ENCODE measurements around the gene KCNQ1.

Gene KCNQ1

GRCh38 chr11:2647167-2647566 is 202.4 kb downstream of the KCNQ1 start:
- H3K4me3 ChIP-seq (ENCODE audit: low read depth, low read length), result no peak overlapping the region
- no peak for DNase-seq (ENCODE audit: low read depth)

GRCh38 chr11:2647953-2648352 is 203.1 kb downstream of the KCNQ1 start:
- H3K4me3 ChIP-seq (ENCODE audit: low read depth, low read length), result no peak overlapping the region
- no peak for DNase-seq (ENCODE audit: low read depth)

- DNase-seq (ENCODE audit: low read depth), result no peak
- no peak overlapping the region for H3K4me3 ChIP-seq (ENCODE audit: low read depth, low read length)
Measured at GRCh38 chr11:2649400-2649799, 204.6 kb downstream of the KCNQ1 start.

GRCh38 chr11:2649848-2650247 is 205.0 kb downstream of the KCNQ1 start:
- DNase-seq (ENCODE audit: low read depth), result no peak
- H3K4me3 ChIP-seq (ENCODE audit: low read depth, low read length), result no peak overlapping the region

- no peak overlapping the region for H3K4me3 ChIP-seq (ENCODE audit: low read depth, low read length)
- DNase-seq (ENCODE audit: low read depth), result no peak
Measured at GRCh38 chr11:2650343-2650867, 205.6 kb downstream of the KCNQ1 start.

GRCh38 chr11:2651054-2651617 is 206.3 kb downstream of the KCNQ1 start:
- no peak for DNase-seq (ENCODE audit: low read depth)
- H3K4me3 ChIP-seq (ENCODE audit: low read depth, low read length), result no peak overlapping the region

GRCh38 chr11:2651826-2652271 is 207.0 kb downstream of the KCNQ1 start:
- H3K4me3 ChIP-seq (ENCODE audit: low read depth, low read length), result no peak overlapping the region
- no peak for DNase-seq (ENCODE audit: low read depth)

- no peak for DNase-seq (ENCODE audit: low read depth)
- H3K4me3 ChIP-seq (ENCODE audit: low read depth, low read length), result no peak overlapping the region
Measured at GRCh38 chr11:2652333-2653197, 207.8 kb downstream of the KCNQ1 start.

GRCh38 chr11:2653198-2653551 is 208.4 kb downstream of the KCNQ1 start:
- H3K4me3 ChIP-seq (ENCODE audit: low read depth, low read length), result no peak overlapping the region
- no peak for DNase-seq (ENCODE audit: low read depth)

- no peak overlapping the region for H3K4me3 ChIP-seq (ENCODE audit: low read depth, low read length)
- DNase-seq (ENCODE audit: low read depth), result peak; percentile 43
Measured at GRCh38 chr11:2653930-2654739, 209.3 kb downstream of the KCNQ1 start.

GRCh38 chr11:2655016-2655719 is 210.4 kb downstream of the KCNQ1 start:
- no peak for DNase-seq (ENCODE audit: low read depth)
- no peak overlapping the region for H3K4me3 ChIP-seq (ENCODE audit: low read depth, low read length)

GRCh38 chr11:2655834-2656622 is 211.2 kb downstream of the KCNQ1 start:
- DNase-seq (ENCODE audit: low read depth), result peak; percentile 9
- no peak overlapping the region for H3K4me3 ChIP-seq (ENCODE audit: low read depth, low read length)

GRCh38 chr11:2656859-2657258 is 212.1 kb downstream of the KCNQ1 start:
- no peak overlapping the region for H3K4me3 ChIP-seq (ENCODE audit: low read depth, low read length)
- DNase-seq (ENCODE audit: low read depth), result no peak

GRCh38 chr11:2657697-2658284 is 213.0 kb downstream of the KCNQ1 start:
- no peak for DNase-seq (ENCODE audit: low read depth)
- H3K4me3 ChIP-seq (ENCODE audit: low read depth, low read length), result no peak overlapping the region

- H3K4me3 ChIP-seq (ENCODE audit: low read depth, low read length), result no peak overlapping the region
- no peak for DNase-seq (ENCODE audit: low read depth)
Measured at GRCh38 chr11:2660357-2660939, 215.6 kb downstream of the KCNQ1 start.

- H3K4me3 ChIP-seq (ENCODE audit: low read depth, low read length), result no peak overlapping the region
- no peak for DNase-seq (ENCODE audit: low read depth)
Measured at GRCh38 chr11:2661173-2662023, 216.6 kb downstream of the KCNQ1 start.

GRCh38 chr11:2662024-2662312 is 217.2 kb downstream of the KCNQ1 start:
- H3K4me3 ChIP-seq (ENCODE audit: low read depth, low read length), result no peak overlapping the region
- DNase-seq (ENCODE audit: low read depth), result no peak

All from skeletal muscle cell (primary cell).